ENCODE measurements around the gene PSMD6. TPM values are rescaled to one million over a fixed set of nuclear protein-coding genes. Genes with fewer than 3 reads are reported as not detected.

The PSMD6 gene
- total RNA-seq, 1 donor from 2014 or later, result 69.6 TPM

GRCh38 chr3:63979093-63979885 is 44.0 kb downstream of the PSMD6 start:
- DNase-seq (ENCODE audit: low spot score), result no peak

- no peak for DNase-seq (ENCODE audit: low spot score)
Observed at GRCh38 chr3:63977893-63978292, 45.4 kb downstream of the PSMD6 start.

GRCh38 chr3:63976872-63977200 is 46.5 kb downstream of the PSMD6 start:
- DNase-seq (ENCODE audit: low spot score), result no peak

GRCh38 chr3:63976161-63976871 is 47.0 kb downstream of the PSMD6 start:
- DNase-seq (ENCODE audit: low spot score), result no peak

- DNase-seq (ENCODE audit: low spot score), result no peak
Observed at GRCh38 chr3:63975723-63976122, 47.6 kb downstream of the PSMD6 start.

GRCh38 chr3:63974451-63974850 is 48.8 kb downstream of the PSMD6 start:
- no peak for DNase-seq (ENCODE audit: low spot score)

- no peak for DNase-seq (ENCODE audit: low spot score)
Observed at GRCh38 chr3:63973406-63973805, 49.9 kb downstream of the PSMD6 start.

- DNase-seq (ENCODE audit: low spot score), result no peak
Observed at GRCh38 chr3:63972987-63973386, 50.3 kb downstream of the PSMD6 start.

GRCh38 chr3:63972196-63972595 is 51.1 kb downstream of the PSMD6 start:
- no peak for DNase-seq (ENCODE audit: low spot score)

- DNase-seq (ENCODE audit: low spot score), result no peak
Observed at GRCh38 chr3:63970631-63971475, 52.4 kb downstream of the PSMD6 start.

GRCh38 chr3:63969876-63970275 is 53.4 kb downstream of the PSMD6 start:
- no peak for DNase-seq (ENCODE audit: low spot score)

GRCh38 chr3:63968612-63969350 is 54.5 kb downstream of the PSMD6 start:
- DNase-seq (ENCODE audit: low spot score), result no peak

- DNase-seq (ENCODE audit: low spot score), result no peak
Observed at GRCh38 chr3:63967675-63968611, 55.4 kb downstream of the PSMD6 start.

- DNase-seq (ENCODE audit: low spot score), result no peak
Observed at GRCh38 chr3:63966871-63967270, 56.4 kb downstream of the PSMD6 start.

GRCh38 chr3:63966007-63966406 is 57.3 kb downstream of the PSMD6 start:
- DNase-seq (ENCODE audit: low spot score), result no peak

- DNase-seq (ENCODE audit: low spot score), result no peak
Observed at GRCh38 chr3:63964681-63965485, 58.4 kb downstream of the PSMD6 start.

- DNase-seq (ENCODE audit: low spot score), result no peak
Observed at GRCh38 chr3:63963496-63963895, 59.8 kb downstream of the PSMD6 start.

- DNase-seq (ENCODE audit: low spot score), result no peak
Observed at GRCh38 chr3:63961891-63962290, 61.4 kb downstream of the PSMD6 start.
